H9 (cell line): ENCODE data around the gene TBC1D2. TPM values are rescaled to one million over a fixed set of nuclear protein-coding genes. Genes with fewer than 3 reads are reported as not detected.

Source experiments
- DNase-seq: peaks from one replicate; pipeline ENCODE4 v3.0.0-alpha.2; 2017
- H2AFZ ChIP-seq: one replicate; pipeline ENCODE4 v1.6.1; 2013; ENCODE audit warnings: mild to moderate bottlenecking, low read length, control low read depth, moderate library complexity
- H2AK5ac ChIP-seq: 2 replicates; pipeline ENCODE4 v1.6.1; 2013; ENCODE audit warnings: low read length, control low read depth, mixed read lengths; ENCODE audit not compliant: insufficient read length
- H2BK120ac ChIP-seq: one replicate; pipeline ENCODE4 v1.6.1; 2013; ENCODE audit warnings: low read depth, mild to moderate bottlenecking, low read length, control low read depth, inconsistent platforms; ENCODE audit not compliant: poor library complexity, severe bottlenecking
- H2BK12ac ChIP-seq: 2 replicates; pipeline ENCODE4 v1.6.1; 2013; ENCODE audit warnings: low read length, control low read depth, mixed read lengths, low read depth; ENCODE audit not compliant: insufficient read length
- H2BK15ac ChIP-seq: 2 replicates; pipeline ENCODE4 v1.6.1; 2013; ENCODE audit warnings: low read depth, low read length, control low read depth
- H2BK20ac ChIP-seq: one replicate; pipeline ENCODE4 v1.6.1; 2013; ENCODE audit warnings: low read depth, mild to moderate bottlenecking, low read length, control low read depth, inconsistent platforms; ENCODE audit not compliant: poor library complexity, severe bottlenecking
- H2BK5ac ChIP-seq: 2 replicates; pipeline ENCODE4 v1.6.1; 2013; ENCODE audit warnings: low read length, control low read depth, mixed read lengths; ENCODE audit not compliant: insufficient read length
- H3K14ac ChIP-seq: 2 replicates; pipeline ENCODE4 v1.6.1; 2013; ENCODE audit warnings: low read length, control low read depth; ENCODE audit not compliant: insufficient read depth
- H3K18ac ChIP-seq: 2 replicates; pipeline ENCODE4 v1.6.1; 2013; ENCODE audit warnings: low read depth, mild to moderate bottlenecking, mixed read lengths, low read length, control low read depth; ENCODE audit not compliant: insufficient read length
- H3K23ac ChIP-seq: 2 replicates; pipeline ENCODE4 v1.6.1; 2013; ENCODE audit warnings: low read length, control low read depth, mixed read lengths, low read depth; ENCODE audit not compliant: insufficient read length
- H3K23me2 ChIP-seq: 2 replicates; pipeline ENCODE4 v1.6.1; 2013; ENCODE audit warnings: low read depth, mild to moderate bottlenecking, mixed read lengths, low read length, control low read depth; ENCODE audit not compliant: insufficient read length, poor library complexity, severe bottlenecking
- H3K27ac ChIP-seq: 2 replicates; pipeline ENCODE4 v1.5.1; 2013; ENCODE audit warnings: low read length, control low read depth, mixed read lengths, low read depth; ENCODE audit not compliant: insufficient read length
- H3K27me3 ChIP-seq: 2 replicates; pipeline ENCODE4 v1.6.1; 2013; ENCODE audit warnings: low read length, control low read depth, inconsistent platforms; ENCODE audit not compliant: insufficient read depth
- H3K4ac ChIP-seq: 2 replicates; pipeline ENCODE4 v1.6.1; 2013; ENCODE audit warnings: low read depth, mild to moderate bottlenecking, control low read depth, inconsistent platforms, low read length, moderate library complexity
- H3K4me1 ChIP-seq: 2 replicates; pipeline ENCODE4 v1.6.1; 2013; ENCODE audit warnings: low read length, control low read depth, inconsistent platforms; ENCODE audit not compliant: insufficient read depth
- H3K4me2 ChIP-seq: 2 replicates; pipeline ENCODE4 v1.6.1; 2013; ENCODE audit warnings: low read length, control low read depth, mixed read lengths; ENCODE audit not compliant: insufficient read length, insufficient read depth
- H3K56ac ChIP-seq: 2 replicates; pipeline ENCODE4 v1.6.1; 2013; ENCODE audit warnings: low read depth, mild to moderate bottlenecking, mixed read lengths, low read length, control low read depth; ENCODE audit not compliant: insufficient read length
- H3K79me1 ChIP-seq: 2 replicates; pipeline ENCODE4 v1.6.1; 2013; ENCODE audit warnings: low read depth, mild to moderate bottlenecking, moderate library complexity, low read length, control low read depth, inconsistent platforms; ENCODE audit not compliant: insufficient read depth, poor library complexity, severe bottlenecking
- H3K79me2 ChIP-seq: 2 replicates; pipeline ENCODE4 v1.6.1; 2013; ENCODE audit warnings: low read length, control low read depth, inconsistent platforms; ENCODE audit not compliant: insufficient read depth
- H3K9ac ChIP-seq: 2 replicates; pipeline ENCODE4 v1.6.1; 2013; ENCODE audit warnings: low read length, control low read depth, mixed read lengths; ENCODE audit not compliant: insufficient read length; ENCODE audit errors: extremely low read depth
- H3K9me3 ChIP-seq: one replicate; pipeline ENCODE4 v1.6.1; 2013; ENCODE audit warnings: low read depth, low read length, inconsistent platforms; ENCODE audit not compliant: control insufficient read depth
- H3T11ph ChIP-seq: one replicate; pipeline ENCODE4 v1.6.1; 2013; ENCODE audit warnings: mild to moderate bottlenecking, low read length, control low read depth, inconsistent platforms
- H4K20me1 ChIP-seq: one replicate; pipeline ENCODE4 v1.6.1; 2013; ENCODE audit not compliant: control insufficient read depth, insufficient read length, insufficient read depth
- H4K5ac ChIP-seq: 2 replicates; pipeline ENCODE4 v1.6.1; 2013; ENCODE audit warnings: low read depth, mild to moderate bottlenecking, mixed read lengths, low read length, control low read depth; ENCODE audit not compliant: insufficient read length
- H4K8ac ChIP-seq: replicated peaks from 2 replicates; pipeline ENCODE4 v1.6.1; 2013; ENCODE audit warnings: low read length, control low read depth, mixed read lengths, low read depth; ENCODE audit not compliant: insufficient read length
- H4K91ac ChIP-seq: 2 replicates; pipeline ENCODE4 v1.6.1; 2013; ENCODE audit warnings: low read depth, mild to moderate bottlenecking, moderate library complexity, mixed read lengths, low read length, control low read depth; ENCODE audit not compliant: insufficient read length
- H3K27ac Mint-ChIP-seq, 3 experiments: 2 replicates in 2 of 3; 3 replicates in 1 of 3; pipeline ENCODE4 v1.8.0; 2020 to 2021; ENCODE audit warnings: mixed read lengths in 3 of 3, mild to moderate bottlenecking in 1 of 3, moderate library complexity in 1 of 3
- H3K27me3 Mint-ChIP-seq: 2 replicates; pipeline ENCODE4 v1.8.0; 2021; ENCODE audit warnings: low read depth, mild to moderate bottlenecking, moderate library complexity, mixed read lengths
- H3K36me3 Mint-ChIP-seq, 3 experiments: 2 replicates in 2 of 3; 3 replicates in 1 of 3; pipeline ENCODE4 v1.8.0; 2020 to 2021; ENCODE audit warnings: low read depth in 3 of 3, mixed read lengths in 3 of 3; ENCODE audit not compliant: insufficient read depth in 1 of 3
- H3K4me1 Mint-ChIP-seq, 2 experiments: 2 replicates each; pipeline ENCODE4 v1.8.0; 2020; ENCODE audit warnings: mixed read lengths in 2 of 2
- H3K4me3 Mint-ChIP-seq, 2 experiments: 2 replicates in 1 of 2; 3 replicates in 1 of 2; pipeline ENCODE4 v1.8.0; 2020 to 2021; ENCODE audit warnings: mild to moderate bottlenecking in 2 of 2, mixed read lengths in 2 of 2, moderate library complexity in 1 of 2
- H3K9me3 Mint-ChIP-seq, 2 experiments: 2 replicates in 1 of 2; 3 replicates in 1 of 2; pipeline ENCODE4 v1.8.0; 2020; ENCODE audit warnings: mild to moderate bottlenecking in 2 of 2, mixed read lengths in 2 of 2, moderate library complexity in 1 of 2
- WGBS: extraction: QIAGEN DNeasy Blood & Tissue Kit; methylation state at CpG from one replicate; pipeline ENCODE4 v1.1.7; 2013; ENCODE audit warnings: missing lambda C conversion rate, low lambda C conversion rate, mixed read lengths; ENCODE audit not compliant: insufficient read length; ENCODE audit errors: extremely low coverage; 5-methylcytosine and 5-hydroxymethylcytosine counted together
- total RNA-seq: library from RNA; stranded (reverse); gene quantifications from 2 replicates; pipeline ENCODE4 v1.2.1, GENCODE V29; 2021
- TF ChIP-seq, protein P1 (sequence below): fragments of 200-600 bp; sonication (generic); conservative IDR thresholded peaks from 3 replicates; pipeline ENCODE4 v1.8.0; 2021; ENCODE audit warnings: antibody characterized with exemption, mild to moderate bottlenecking

TBC1D2 gene
- total RNA-seq, 1 experiment from 2014 or later = 2.9 TPM

DNA sequence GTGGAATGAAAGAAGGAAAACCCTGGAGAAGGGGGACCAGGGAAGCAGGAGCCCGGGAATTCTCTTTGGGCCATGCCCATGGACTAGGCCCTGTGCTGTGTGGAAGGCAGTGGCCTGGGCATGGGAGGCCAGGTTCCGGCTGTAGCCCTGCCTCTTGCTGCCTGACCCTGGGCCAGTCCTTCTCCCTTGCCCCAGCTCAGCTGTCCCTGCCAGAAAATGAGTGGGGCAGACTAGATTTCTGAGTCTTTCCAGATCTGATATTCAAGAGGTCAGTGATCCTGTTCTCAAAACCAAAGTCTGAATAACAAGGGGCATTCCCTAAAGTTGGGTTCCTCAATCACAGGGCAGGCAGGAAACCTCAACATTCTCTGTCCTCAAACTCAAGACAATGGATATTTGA, 38.2 kb downstream of the TBC1D2 start:
- H2BK5ac ChIP-seq = no peak overlapping the region
- no peak overlapping the region for H2BK120ac ChIP-seq
- H3K4ac ChIP-seq = no peak overlapping the region
- H3K56ac ChIP-seq = no peak overlapping the region
- H3K18ac ChIP-seq = no peak overlapping the region
- WGBS = no CpG with 5 or more reads among the region's 2 CpGs
- no peak overlapping the region for H2AFZ ChIP-seq
- H4K91ac ChIP-seq = no peak overlapping the region
- Mint-ChIP-seq H3K27me3 (no peaks in the 10 kb centered on the region), H3K4me1 (peaks cover 41% of the 10 kb centered on the region in 2 experiments), H3K27ac (peak overlapping the region in 1 of 3 experiments; percentile 65; a peak in 1 of 7 replicates), H3K36me3 (peaks cover 3 to 18% (median 4%) of the 10 kb centered on the region in 3 experiments; a peak in 4 of 7 replicates), H3K9me3 (no peaks in the 10 kb centered on the region; a peak in 1 of 5 replicates), H3K4me3 (no peak overlapping the region)
- no peaks in the 10 kb centered on the region for H3K79me1 ChIP-seq
- H2BK20ac ChIP-seq = no peak overlapping the region
- no peaks in the 10 kb centered on the region for H3K27me3 ChIP-seq
- H2BK15ac ChIP-seq = no peak overlapping the region
- H3K4me2 ChIP-seq = no peak overlapping the region
- peaks cover 13% of the 10 kb centered on the region for H3K4me1 ChIP-seq
- TF ChIP-seq, protein P1, sequence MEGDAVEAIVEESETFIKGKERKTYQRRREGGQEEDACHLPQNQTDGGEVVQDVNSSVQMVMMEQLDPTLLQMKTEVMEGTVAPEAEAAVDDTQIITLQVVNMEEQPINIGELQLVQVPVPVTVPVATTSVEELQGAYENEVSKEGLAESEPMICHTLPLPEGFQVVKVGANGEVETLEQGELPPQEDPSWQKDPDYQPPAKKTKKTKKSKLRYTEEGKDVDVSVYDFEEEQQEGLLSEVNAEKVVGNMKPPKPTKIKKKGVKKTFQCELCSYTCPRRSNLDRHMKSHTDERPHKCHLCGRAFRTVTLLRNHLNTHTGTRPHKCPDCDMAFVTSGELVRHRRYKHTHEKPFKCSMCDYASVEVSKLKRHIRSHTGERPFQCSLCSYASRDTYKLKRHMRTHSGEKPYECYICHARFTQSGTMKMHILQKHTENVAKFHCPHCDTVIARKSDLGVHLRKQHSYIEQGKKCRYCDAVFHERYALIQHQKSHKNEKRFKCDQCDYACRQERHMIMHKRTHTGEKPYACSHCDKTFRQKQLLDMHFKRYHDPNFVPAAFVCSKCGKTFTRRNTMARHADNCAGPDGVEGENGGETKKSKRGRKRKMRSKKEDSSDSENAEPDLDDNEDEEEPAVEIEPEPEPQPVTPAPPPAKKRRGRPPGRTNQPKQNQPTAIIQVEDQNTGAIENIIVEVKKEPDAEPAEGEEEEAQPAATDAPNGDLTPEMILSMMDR = no peak
- H2AK5ac ChIP-seq = no peak overlapping the region
- no peak overlapping the region for H4K8ac ChIP-seq
- H3K23me2 ChIP-seq = no peaks in the 10 kb centered on the region
- no peak overlapping the region for H2BK12ac ChIP-seq
- no peak overlapping the region for H3K27ac ChIP-seq
- no peak overlapping the region for H3K14ac ChIP-seq
- no peaks in the 10 kb centered on the region for H3K79me2 ChIP-seq
- no peaks in the 10 kb centered on the region for H4K20me1 ChIP-seq
- H3T11ph ChIP-seq = no peak overlapping the region
- H3K9me3 ChIP-seq = no peaks in the 10 kb centered on the region
- no peak overlapping the region for H4K5ac ChIP-seq
- no peak for DNase-seq
- H3K9ac ChIP-seq = no peak overlapping the region
- H3K23ac ChIP-seq = no peak overlapping the region
